Measurements from ENCODE around the gene SEPTIN11.

The SEPTIN11 gene

GRCh38 chr4:76947369-76947768 is 2.2 kb upstream of the SEPTIN11 start:
- H3K36me3 Mint-ChIP-seq (ENCODE audit: low read depth) = peaks cover 4% of the 10 kb centered on the region
- no peaks in the 10 kb centered on the region for H3K9me3 Mint-ChIP-seq
- H3K27me3 Mint-ChIP-seq = peaks cover 9% of the 10 kb centered on the region
- DNase-seq = no peak
- no peak overlapping the region for H3K4me3 Mint-ChIP-seq
- H3K4me1 Mint-ChIP-seq (ENCODE audit: low read depth) = peaks cover 15% of the 10 kb centered on the region
- no peak overlapping the region for H3K27ac Mint-ChIP-seq

- H3K4me1 Mint-ChIP-seq (ENCODE audit: low read depth) = peaks cover 20% of the 10 kb centered on the region
- H3K27ac Mint-ChIP-seq = peak overlapping the region; percentile 71
- H3K9me3 Mint-ChIP-seq = no peaks in the 10 kb centered on the region
- H3K27me3 Mint-ChIP-seq = peaks cover 12% of the 10 kb centered on the region
- DNase-seq = peak; percentile 76
- peak overlapping the region; percentile 85 for H3K4me3 Mint-ChIP-seq
- H3K36me3 Mint-ChIP-seq (ENCODE audit: low read depth) = peaks cover 4% of the 10 kb centered on the region
These were observed 893 bp upstream of the SEPTIN11 start for GRCh38 chr4:76948443-76949275.

DNA sequence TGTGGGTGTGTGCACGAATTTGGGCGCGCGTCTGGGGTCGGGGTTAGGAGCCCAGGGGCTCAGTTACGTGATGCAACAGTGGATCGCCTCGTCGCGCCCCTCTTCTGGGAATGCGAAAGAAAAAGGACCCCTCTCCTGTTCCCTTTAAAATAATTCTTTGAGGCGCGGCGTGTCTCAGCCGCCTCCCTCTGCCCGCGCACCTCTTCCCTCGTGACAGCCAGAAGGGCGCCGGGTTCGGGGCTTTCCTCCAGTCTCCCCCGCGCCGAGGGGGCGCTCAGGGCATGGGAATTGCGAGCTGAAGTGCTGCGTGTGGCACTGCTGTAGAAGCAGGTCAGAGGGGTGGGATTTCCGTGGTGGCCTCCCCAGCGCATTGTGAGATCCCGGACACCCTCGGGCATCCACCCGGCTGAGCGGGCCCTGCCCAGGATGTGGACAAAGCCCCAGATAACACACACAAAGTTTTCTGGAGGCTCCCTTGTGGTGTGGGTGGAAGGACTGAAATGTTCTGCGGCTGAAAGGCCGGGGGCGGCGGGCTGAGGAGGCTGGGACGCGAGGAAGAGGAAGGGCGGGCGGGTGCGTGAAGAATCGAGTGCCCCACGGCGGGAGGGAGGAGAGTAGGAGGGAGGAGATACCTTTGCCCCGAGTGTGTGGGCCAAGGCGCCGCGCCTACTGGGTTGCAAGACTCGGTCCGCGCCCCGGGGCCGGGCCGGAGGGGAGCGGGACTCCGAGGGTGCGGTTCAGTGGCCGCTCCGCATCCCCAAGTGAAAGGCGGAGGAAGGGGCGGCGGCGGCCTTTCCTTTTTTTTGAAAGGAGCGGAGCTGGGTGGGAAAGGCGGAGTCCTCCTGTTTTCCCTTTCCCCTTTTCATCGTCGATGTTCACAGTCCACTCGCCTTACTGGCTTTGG is 752 bp downstream of the SEPTIN11 start:
- peaks cover 4% of the 10 kb centered on the region for H3K36me3 Mint-ChIP-seq (ENCODE audit: low read depth)
- H3K9me3 Mint-ChIP-seq = no peaks in the 10 kb centered on the region
- DNase-seq = peak; percentile 69
- H3K4me1 Mint-ChIP-seq (ENCODE audit: low read depth) = peaks cover 20% of the 10 kb centered on the region
- H3K27me3 Mint-ChIP-seq = peaks cover 14% of the 10 kb centered on the region
- H3K4me3 Mint-ChIP-seq = peak overlapping the region; percentile 85
- H3K27ac Mint-ChIP-seq = peak overlapping the region; percentile 72

DNA sequence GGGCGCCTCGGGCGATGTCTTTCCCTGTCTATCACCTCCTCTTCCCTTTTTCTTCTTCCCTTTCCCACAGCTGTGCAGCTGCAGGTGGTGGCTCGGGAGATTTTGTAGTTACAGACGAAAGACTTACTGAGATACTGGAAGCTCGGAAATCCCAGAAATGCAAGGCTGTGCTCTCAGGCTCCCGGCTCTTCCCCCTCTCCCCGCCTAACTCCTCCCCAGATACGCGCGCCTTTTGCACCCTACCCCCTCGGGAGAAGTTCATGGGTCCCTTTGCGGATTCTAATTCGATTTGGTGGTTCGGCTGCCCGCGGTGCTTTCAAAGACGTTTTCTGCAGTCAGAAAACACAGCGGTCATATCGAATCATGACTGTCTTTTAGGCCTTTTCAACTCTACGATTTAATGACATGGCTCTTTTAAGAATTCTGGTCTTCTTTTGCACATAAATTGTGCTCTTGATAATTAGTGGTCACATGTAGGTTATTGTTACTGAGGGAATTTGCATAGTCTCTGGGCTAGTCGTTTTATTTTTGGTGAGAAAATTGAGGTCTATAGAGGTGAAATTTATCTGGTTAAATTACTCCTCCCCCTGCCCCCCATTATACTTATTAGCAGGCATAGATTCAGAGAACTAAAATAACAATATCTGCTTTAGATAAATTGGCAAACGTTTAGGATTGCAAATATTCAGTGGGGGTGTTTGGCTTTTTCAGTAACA is 1.6 kb downstream of the SEPTIN11 start:
- no peak overlapping the region for H3K27ac Mint-ChIP-seq
- peaks cover 4% of the 10 kb centered on the region for H3K36me3 Mint-ChIP-seq (ENCODE audit: low read depth)
- peaks cover 14% of the 10 kb centered on the region for H3K27me3 Mint-ChIP-seq
- peak; percentile 45 for DNase-seq
- peak overlapping the region; percentile 85 for H3K4me3 Mint-ChIP-seq
- peaks cover 20% of the 10 kb centered on the region for H3K4me1 Mint-ChIP-seq (ENCODE audit: low read depth)
- no peaks in the 10 kb centered on the region for H3K9me3 Mint-ChIP-seq

DNA sequence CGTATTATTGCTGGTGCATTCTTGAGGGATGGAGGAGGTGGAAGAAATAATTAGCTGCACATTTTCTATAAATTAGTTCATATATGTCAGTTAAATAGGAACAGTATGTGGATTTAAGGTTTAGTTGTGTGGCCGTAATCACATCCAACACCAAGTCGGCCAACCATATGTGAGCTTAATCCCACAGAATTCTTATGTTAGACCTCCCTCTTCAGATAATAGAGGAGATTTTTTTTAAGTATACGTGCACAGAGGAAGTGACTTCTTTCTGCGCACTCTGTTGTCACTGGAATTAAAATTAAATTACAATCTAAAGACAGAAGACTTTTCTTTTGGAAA is 2.1 kb downstream of the SEPTIN11 start:
- H3K36me3 Mint-ChIP-seq (ENCODE audit: low read depth) = peaks cover 4% of the 10 kb centered on the region
- peaks cover 14% of the 10 kb centered on the region for H3K27me3 Mint-ChIP-seq
- H3K4me3 Mint-ChIP-seq = peak overlapping the region; percentile 85
- H3K4me1 Mint-ChIP-seq (ENCODE audit: low read depth) = peaks cover 20% of the 10 kb centered on the region
- H3K9me3 Mint-ChIP-seq = no peaks in the 10 kb centered on the region
- H3K27ac Mint-ChIP-seq = no peak overlapping the region
- DNase-seq = no peak

- no peaks in the 10 kb centered on the region for H3K9me3 Mint-ChIP-seq
- H3K27ac Mint-ChIP-seq = no peak overlapping the region
- no peak for DNase-seq
- H3K4me3 Mint-ChIP-seq = no peak overlapping the region
- peaks cover 14% of the 10 kb centered on the region for H3K27me3 Mint-ChIP-seq
- H3K36me3 Mint-ChIP-seq (ENCODE audit: low read depth) = peaks cover 4% of the 10 kb centered on the region
- H3K4me1 Mint-ChIP-seq (ENCODE audit: low read depth) = peaks cover 20% of the 10 kb centered on the region
These were observed 2.5 kb downstream of the SEPTIN11 start for GRCh38 chr4:76952071-76952470.

- Mint-ChIP-seq H3K36me3 (ENCODE audit: low read depth) (peaks cover 4% of the 10 kb centered on the region), H3K4me1 (ENCODE audit: low read depth) (peaks cover 20% of the 10 kb centered on the region), H3K27me3 (peaks cover 14% of the 10 kb centered on the region), H3K4me3 (no peak overlapping the region), H3K27ac (no peak overlapping the region), H3K9me3 (no peaks in the 10 kb centered on the region)
- DNase-seq = no peak
These were observed 3.4 kb downstream of the SEPTIN11 start for GRCh38 chr4:76952656-76953582.

GRCh38 chr4:76953956-76954355 is 4.4 kb downstream of the SEPTIN11 start:
- Mint-ChIP-seq H3K27me3 (peaks cover 11% of the 10 kb centered on the region), H3K4me1 (ENCODE audit: low read depth) (peaks cover 16% of the 10 kb centered on the region), H3K27ac (no peak overlapping the region), H3K4me3 (no peak overlapping the region), H3K36me3 (ENCODE audit: low read depth) (peaks cover 4% of the 10 kb centered on the region), H3K9me3 (no peaks in the 10 kb centered on the region)
- DNase-seq = no peak

DNA sequence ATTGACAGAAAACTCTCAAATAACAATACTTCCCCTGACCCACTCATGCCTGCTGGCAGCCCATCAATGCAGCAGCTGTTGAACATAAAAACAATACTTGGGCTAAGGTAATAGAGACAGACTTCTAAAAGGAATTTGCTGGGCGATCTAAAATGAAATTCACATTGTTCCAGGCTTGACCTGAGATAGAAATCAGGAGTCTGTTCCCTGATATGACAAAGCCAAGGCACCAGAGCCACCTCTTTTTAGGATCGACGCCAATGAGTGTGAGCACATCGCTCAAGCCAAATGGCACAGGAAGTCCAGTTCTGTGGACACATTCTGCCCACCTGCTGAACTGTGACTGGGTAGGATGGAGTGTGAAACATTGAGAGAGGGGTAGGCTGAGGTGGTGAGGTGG is 4.9 kb downstream of the SEPTIN11 start:
- H3K27ac Mint-ChIP-seq = no peak overlapping the region
- H3K4me3 Mint-ChIP-seq = no peak overlapping the region
- peaks cover 7% of the 10 kb centered on the region for H3K36me3 Mint-ChIP-seq (ENCODE audit: low read depth)
- DNase-seq = no peak
- H3K9me3 Mint-ChIP-seq = no peaks in the 10 kb centered on the region
- H3K4me1 Mint-ChIP-seq (ENCODE audit: low read depth) = peaks cover 18% of the 10 kb centered on the region
- peaks cover 11% of the 10 kb centered on the region for H3K27me3 Mint-ChIP-seq

DNA sequence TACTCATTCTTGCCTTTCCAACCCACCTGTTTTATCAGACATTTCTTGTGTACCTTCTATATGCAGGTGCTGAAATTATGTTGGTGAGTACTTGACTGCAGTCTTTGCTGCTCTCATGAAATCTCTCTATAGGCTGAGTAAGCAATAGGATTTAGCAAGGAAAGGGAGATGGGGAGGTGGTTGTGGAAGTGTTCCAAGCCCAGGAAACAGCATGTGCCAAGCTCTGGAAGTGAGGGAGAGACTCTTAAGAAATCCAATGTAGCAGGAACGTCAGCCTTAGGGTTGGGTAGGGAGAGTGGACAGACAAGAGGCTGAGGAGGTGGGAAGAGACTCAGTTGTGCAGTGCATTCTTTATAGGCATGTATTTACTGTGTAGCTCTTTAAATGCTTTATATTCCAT is 5.6 kb downstream of the SEPTIN11 start:
- peaks cover 6% of the 10 kb centered on the region for H3K36me3 Mint-ChIP-seq (ENCODE audit: low read depth)
- no peak for DNase-seq
- H3K4me3 Mint-ChIP-seq = no peak overlapping the region
- peaks cover 11% of the 10 kb centered on the region for H3K27me3 Mint-ChIP-seq
- H3K4me1 Mint-ChIP-seq (ENCODE audit: low read depth) = peaks cover 24% of the 10 kb centered on the region
- no peaks in the 10 kb centered on the region for H3K9me3 Mint-ChIP-seq
- H3K27ac Mint-ChIP-seq = no peak overlapping the region

- peaks cover 7% of the 10 kb centered on the region for H3K27me3 Mint-ChIP-seq
These were observed 7.6 kb downstream of the SEPTIN11 start for GRCh38 chr4:76957004-76957738.

DNA sequence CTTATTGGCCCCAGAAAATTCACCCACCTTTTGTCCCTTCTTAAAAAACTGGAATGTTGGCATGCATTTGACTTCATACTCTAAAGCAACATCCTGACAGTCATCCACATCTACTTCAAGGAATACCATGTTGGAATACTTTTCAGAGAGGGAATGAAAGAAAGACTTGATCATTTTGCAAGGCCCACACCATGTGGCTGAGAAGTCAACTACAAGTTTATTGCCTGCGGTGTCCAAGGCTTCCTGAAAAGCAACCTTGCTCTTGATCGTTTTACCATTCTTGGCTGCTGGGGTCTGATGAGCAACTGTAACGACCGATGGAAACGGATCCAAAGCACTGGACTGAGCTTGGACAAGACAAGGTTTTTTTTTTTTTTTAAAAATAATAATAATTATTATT is 9.3 kb downstream of the SEPTIN11 start:
- no peak overlapping the region for H3K27ac Mint-ChIP-seq
- no peaks in the 10 kb centered on the region for H3K9me3 Mint-ChIP-seq
- DNase-seq = no peak
- H3K4me1 Mint-ChIP-seq (ENCODE audit: low read depth) = peaks cover 19% of the 10 kb centered on the region
- H3K4me3 Mint-ChIP-seq = no peak overlapping the region
- H3K36me3 Mint-ChIP-seq (ENCODE audit: low read depth) = peaks cover 5% of the 10 kb centered on the region
- H3K27me3 Mint-ChIP-seq = peaks cover 3% of the 10 kb centered on the region

More at GRCh38 chr4:76957004-76957738, 7.6 kb downstream of the SEPTIN11 start:
- DNase-seq = no peak
- no peak overlapping the region for H3K4me3 Mint-ChIP-seq
- no peak overlapping the region for H3K27ac Mint-ChIP-seq
- H3K9me3 Mint-ChIP-seq = no peaks in the 10 kb centered on the region
- peaks cover 24% of the 10 kb centered on the region for H3K4me1 Mint-ChIP-seq (ENCODE audit: low read depth)
- peaks cover 5% of the 10 kb centered on the region for H3K36me3 Mint-ChIP-seq (ENCODE audit: low read depth)

DNA sequence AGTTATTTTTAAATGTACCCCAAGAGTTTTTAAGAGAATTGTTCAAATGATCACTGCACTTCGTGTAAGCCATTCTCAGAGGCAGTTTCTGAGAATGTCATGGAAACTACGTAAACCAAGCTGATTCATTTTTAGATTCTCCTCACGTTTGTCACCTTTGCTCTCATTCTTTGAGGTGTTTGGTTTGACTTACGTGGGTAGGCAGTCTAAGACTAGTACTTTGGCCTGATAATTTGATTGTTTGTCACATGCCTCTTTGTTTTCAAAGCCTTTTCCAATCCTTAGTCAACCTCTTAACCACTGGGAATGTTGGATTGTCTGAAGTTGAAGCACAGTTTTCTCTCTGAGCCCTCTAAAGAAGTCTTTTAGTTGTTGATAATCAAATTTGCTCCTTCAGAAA is 10.5 kb downstream of the SEPTIN11 start:
- no peak for DNase-seq
- H3K27ac Mint-ChIP-seq = peak overlapping the region; percentile 68
- no peaks in the 10 kb centered on the region for H3K9me3 Mint-ChIP-seq
- H3K27me3 Mint-ChIP-seq = no peaks in the 10 kb centered on the region
- peaks cover 25% of the 10 kb centered on the region for H3K4me1 Mint-ChIP-seq (ENCODE audit: low read depth)
- peaks cover 5% of the 10 kb centered on the region for H3K36me3 Mint-ChIP-seq (ENCODE audit: low read depth)
- no peak overlapping the region for H3K4me3 Mint-ChIP-seq

All from activated T-cell treated with anti-CD3 and anti-CD28 coated beads, Interleukin-2, amount 50 U/mL, for 24 hours (primary cell).